T-helper 1 cell treated with Interleukin-12 subunit alpha and Interleukin-12 subunit beta and Interleukin-4 antibody, amounts not matched to agents 30 μg/mL and 1 μg/mL, for 36 hours (primary cell): ENCODE measurements around the gene TBC1D4.
"Not testable (repeated sequence)": the region's sequence is repeated elsewhere in the genome, so short reads cannot be mapped to it uniquely, and the experiment has no call there.

ENCODE experiments used
- H3K27ac Mint-ChIP-seq: one replicate; pipeline ENCODE4 v1.8.0; 2021; ENCODE audit warnings: mild to moderate bottlenecking, mixed read lengths
- H3K27me3 Mint-ChIP-seq: one replicate; pipeline ENCODE4 v1.8.0; 2021; ENCODE audit warnings: low read depth, mixed read lengths
- H3K36me3 Mint-ChIP-seq: one replicate; pipeline ENCODE4 v1.8.0; 2021; ENCODE audit warnings: low read depth, mixed read lengths
- H3K4me1 Mint-ChIP-seq: one replicate; pipeline ENCODE4 v1.8.0; 2021; ENCODE audit warnings: low read depth, mixed read lengths
- H3K4me3 Mint-ChIP-seq: one replicate; pipeline ENCODE4 v1.8.0; 2021; ENCODE audit warnings: mild to moderate bottlenecking, moderate library complexity, mixed read lengths
- H3K9me3 Mint-ChIP-seq: one replicate; pipeline ENCODE4 v1.8.0; 2021; ENCODE audit warnings: mixed read lengths

Gene TBC1D4

DNA sequence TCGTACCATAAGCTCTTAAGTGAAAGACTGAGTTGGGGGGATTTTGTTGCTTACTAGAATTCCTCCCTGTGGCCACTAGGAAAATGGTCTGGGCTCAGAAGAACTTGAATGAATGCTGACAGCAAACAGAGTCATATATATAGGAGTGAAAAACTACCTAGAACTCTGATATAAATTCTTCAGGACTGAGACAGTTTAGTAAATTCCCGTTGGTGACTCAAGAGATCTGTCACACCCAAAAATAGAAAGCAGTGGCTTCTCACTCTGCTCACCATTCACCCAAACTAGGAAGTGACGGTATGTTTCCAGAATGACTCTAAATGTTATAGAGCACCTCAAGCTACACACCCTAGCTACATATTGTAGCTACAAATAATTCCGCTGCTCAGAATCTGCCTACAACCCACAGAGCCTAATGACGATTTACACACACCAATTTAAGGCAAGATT is 116.2 kb downstream of the TBC1D4 start:
- Mint-ChIP-seq H3K27ac (peak overlapping the region; percentile 95), H3K4me3 (peak overlapping the region; percentile 63), H3K9me3 (no peaks in the 10 kb centered on the region), H3K36me3 (peaks cover 3% of the 10 kb centered on the region), H3K27me3 (no peaks in the 10 kb centered on the region), H3K4me1 (peaks cover 29% of the 10 kb centered on the region)

DNA sequence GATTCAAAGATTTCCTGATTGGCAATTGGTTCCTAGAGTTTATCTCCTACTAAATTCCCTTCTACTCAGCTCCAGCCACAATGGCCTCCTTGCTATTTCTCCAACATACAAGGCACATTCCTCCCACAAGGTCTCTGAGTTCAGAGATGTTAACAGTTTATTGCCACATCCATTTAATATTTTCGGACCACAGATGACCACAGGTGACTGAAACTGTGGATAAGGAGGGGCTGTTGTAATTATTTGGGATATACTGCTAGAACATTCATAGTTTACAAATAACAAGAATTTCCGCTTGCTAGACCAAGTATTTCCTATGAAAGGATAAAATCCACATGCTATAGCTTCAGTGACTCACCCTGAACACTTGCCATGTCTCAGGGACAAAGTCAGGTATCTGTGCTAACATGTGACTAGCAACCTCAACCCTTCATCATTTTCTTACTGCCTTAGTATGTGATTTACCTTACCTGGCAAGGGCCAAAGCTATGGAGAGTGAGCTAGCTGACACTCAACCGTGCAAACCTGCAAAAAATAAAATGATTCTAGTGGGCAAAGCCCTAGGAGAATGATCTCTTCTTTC is 117.7 kb downstream of the TBC1D4 start:
- H3K4me3 Mint-ChIP-seq = no peak overlapping the region
- H3K36me3 Mint-ChIP-seq = peaks cover 3% of the 10 kb centered on the region
- no peak overlapping the region for H3K27ac Mint-ChIP-seq
- H3K9me3 Mint-ChIP-seq = no peaks in the 10 kb centered on the region
- H3K27me3 Mint-ChIP-seq = no peaks in the 10 kb centered on the region
- H3K4me1 Mint-ChIP-seq = peaks cover 29% of the 10 kb centered on the region

DNA sequence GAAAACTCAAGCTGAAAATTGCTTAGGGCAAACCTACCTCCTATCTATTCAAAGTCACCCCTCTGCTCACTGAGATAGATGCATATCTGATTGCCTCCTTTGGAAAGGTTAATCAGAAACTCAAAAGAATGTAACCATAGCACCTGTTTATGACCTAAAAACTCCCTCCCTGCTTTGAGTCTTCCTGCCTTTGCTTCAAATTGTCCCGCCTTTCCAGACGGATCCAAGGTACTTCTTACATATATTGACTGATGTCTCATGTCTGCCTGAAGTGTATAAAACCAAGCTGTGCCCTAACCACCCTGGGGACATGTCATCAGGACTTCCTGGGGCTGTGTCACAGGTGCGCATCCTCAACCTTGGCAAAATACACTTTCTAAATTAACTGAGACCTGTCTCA is 118.6 kb downstream of the TBC1D4 start:
- Mint-ChIP-seq H3K36me3 (peaks cover 3% of the 10 kb centered on the region), H3K4me1 (peaks cover 29% of the 10 kb centered on the region), H3K4me3 (no peak overlapping the region), H3K27ac (peak overlapping the region; percentile 52), H3K9me3 (no peaks in the 10 kb centered on the region), H3K27me3 (no peaks in the 10 kb centered on the region)

DNA sequence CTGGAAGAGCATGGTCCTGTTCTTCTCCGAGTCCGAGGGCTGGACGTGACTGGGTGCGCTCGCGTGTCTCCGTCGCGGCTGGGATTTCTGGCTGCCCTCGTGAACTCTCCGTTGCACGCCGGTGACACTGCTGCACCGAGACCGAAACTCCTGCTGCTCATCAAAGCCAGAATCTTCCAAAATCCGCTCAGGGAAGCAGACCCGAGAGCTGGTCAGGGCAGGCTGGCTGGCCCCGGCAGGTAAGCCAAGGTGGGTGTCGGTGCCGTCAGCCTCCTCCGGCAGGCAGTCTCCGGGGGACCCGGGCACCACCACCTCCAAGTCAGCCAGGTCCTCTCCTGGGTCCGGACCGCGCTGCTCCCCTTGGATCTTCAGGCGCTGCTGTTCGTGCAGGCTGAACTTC is 119.9 kb downstream of the TBC1D4 start:
- no peak overlapping the region for H3K27ac Mint-ChIP-seq

DNA sequence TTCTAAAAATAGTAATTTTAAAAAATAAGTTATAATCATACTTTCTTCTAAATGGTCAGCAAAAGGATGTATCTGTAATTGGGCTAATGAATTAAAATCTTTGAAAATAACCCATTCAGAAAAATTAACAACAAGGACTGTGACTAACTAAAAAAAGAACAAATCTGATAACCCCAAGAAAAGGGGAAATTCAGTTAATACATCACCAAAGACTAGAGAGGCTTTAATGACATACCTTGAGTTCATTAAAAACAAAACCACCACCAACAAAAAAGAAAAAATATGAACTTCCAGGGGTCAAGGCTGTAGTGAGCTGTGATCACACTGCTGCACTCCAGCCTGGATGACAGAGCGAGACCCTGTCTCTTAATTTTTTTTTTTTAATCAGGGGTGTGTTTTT is 121.8 kb downstream of the TBC1D4 start:
- Mint-ChIP-seq H3K9me3 (no peaks in the 10 kb centered on the region), H3K4me3 (no peak overlapping the region), H3K27me3 (no peaks in the 10 kb centered on the region), H3K36me3 (peaks cover 3% of the 10 kb centered on the region), H3K4me1 (peaks cover 13% of the 10 kb centered on the region), H3K27ac (no peak overlapping the region)

More for the DNA sequence above, 119.9 kb downstream of the TBC1D4 start:
- Mint-ChIP-seq H3K36me3 (peaks cover 3% of the 10 kb centered on the region), H3K27me3 (no peaks in the 10 kb centered on the region), H3K9me3 (no peaks in the 10 kb centered on the region), H3K4me1 (peaks cover 30% of the 10 kb centered on the region), H3K4me3 (no peak overlapping the region)

DNA sequence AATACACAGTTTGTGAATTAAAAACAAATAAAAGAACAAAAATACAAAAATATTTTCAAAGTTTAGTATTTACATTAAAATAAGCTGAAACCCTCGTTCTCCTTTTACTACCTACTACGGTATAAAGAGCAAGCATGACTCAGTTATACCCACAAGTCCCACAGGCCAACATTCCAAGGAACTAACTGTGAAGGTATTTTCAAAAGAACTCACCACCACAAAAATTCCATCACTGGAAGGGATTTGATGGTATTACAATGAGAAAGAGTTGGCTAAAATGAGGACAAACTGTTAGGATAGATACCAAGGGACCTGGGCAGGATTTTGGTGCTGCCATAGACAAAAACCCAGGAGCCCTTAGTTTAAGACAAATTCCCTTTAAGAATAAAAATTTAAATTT is 122.7 kb downstream of the TBC1D4 start:
- H3K27me3 Mint-ChIP-seq = no peaks in the 10 kb centered on the region
- H3K9me3 Mint-ChIP-seq = no peaks in the 10 kb centered on the region
- H3K4me3 Mint-ChIP-seq = no peak overlapping the region
- H3K4me1 Mint-ChIP-seq = peaks cover 10% of the 10 kb centered on the region
- H3K27ac Mint-ChIP-seq = no peak overlapping the region
- H3K36me3 Mint-ChIP-seq = peaks cover 3% of the 10 kb centered on the region

DNA sequence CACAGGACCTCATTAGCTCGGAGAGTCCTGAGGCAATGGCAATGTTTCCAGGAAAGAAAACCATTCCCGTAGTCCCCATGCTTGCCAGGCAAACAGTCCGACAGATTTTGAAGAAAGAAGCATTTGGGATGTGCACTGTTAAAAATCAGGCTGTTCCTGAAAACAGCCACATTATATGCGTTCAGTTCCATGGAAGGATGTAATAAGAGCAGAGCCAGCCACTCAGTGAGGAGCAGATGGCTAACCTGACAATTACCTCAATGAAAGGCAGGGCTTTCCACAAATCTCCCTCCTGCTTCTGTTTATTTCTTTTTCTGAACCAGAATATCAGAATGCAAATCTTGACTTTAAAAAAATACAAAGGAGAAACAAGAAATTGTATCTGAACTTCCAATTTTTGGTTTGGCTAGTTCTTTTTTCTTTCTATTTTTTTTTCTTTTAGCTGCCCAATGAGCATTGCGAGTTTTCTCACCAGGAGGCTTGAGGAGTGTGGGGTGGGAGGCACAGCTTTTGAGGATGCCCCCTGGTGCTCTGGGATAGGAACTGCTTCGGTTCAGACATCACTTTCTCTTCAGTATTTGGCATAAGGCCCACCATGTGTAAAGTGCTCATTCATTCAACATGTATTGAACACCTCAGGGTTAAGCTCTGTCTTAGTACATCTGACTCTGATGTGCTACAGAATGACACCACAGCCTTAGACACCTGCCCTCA is 124.2 kb downstream of the TBC1D4 start:
- Mint-ChIP-seq H3K27me3 (no peaks in the 10 kb centered on the region), H3K27ac (no peak overlapping the region), H3K36me3 (no peaks in the 10 kb centered on the region)

DNA sequence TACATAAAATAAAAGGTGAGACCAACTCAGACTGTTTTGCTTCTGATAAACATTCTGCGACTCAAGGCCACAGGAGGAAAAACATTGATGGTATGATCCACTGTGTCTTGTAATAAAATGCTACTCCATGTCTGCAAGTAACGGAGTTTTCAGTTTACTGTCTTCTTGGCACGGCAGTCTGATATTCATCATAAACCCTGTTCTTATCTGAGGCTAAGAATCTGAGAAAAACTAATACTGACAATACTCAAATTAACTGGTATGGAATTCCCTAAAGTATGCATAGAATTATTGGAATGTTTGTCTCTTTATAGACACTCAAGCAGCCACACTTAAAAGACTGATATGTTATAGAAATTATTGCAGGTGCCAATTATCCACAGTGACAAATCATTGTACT is 125.5 kb downstream of the TBC1D4 start:
- H3K4me3 Mint-ChIP-seq = no peak overlapping the region
- H3K27ac Mint-ChIP-seq = no peak overlapping the region
- no peaks in the 10 kb centered on the region for H3K36me3 Mint-ChIP-seq
- peaks cover 4% of the 10 kb centered on the region for H3K9me3 Mint-ChIP-seq
- no peaks in the 10 kb centered on the region for H3K27me3 Mint-ChIP-seq
- H3K4me1 Mint-ChIP-seq = peaks cover 6% of the 10 kb centered on the region

More for the DNA sequence above, 124.2 kb downstream of the TBC1D4 start:
- H3K4me1 Mint-ChIP-seq = peaks cover 6% of the 10 kb centered on the region
- no peak overlapping the region for H3K4me3 Mint-ChIP-seq
- H3K9me3 Mint-ChIP-seq = no peaks in the 10 kb centered on the region

DNA sequence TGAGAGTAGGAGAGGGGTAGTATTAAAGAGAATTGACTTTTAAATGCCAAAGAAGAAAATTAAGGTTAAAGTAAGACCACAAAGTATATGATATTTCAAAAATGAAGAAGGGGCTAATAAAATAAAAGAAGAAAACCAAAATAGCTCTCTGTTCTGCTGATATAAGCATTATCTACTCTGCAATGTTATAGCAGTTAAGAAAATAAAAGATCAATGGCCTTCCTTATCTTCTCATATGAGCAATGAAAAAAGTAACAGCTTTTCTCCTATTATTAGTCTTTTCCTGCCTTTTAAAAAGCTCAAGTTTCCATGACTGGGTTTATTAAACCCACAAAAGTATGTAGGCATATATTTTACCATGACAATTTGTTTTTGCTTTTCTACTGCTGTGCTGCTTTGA is 126.4 kb downstream of the TBC1D4 start:
- Mint-ChIP-seq H3K27me3 (no peaks in the 10 kb centered on the region), H3K9me3 (peaks cover 4% of the 10 kb centered on the region), H3K36me3 (no peaks in the 10 kb centered on the region), H3K27ac (no peak overlapping the region), H3K4me3 (no peak overlapping the region), H3K4me1 (peaks cover 6% of the 10 kb centered on the region)

DNA sequence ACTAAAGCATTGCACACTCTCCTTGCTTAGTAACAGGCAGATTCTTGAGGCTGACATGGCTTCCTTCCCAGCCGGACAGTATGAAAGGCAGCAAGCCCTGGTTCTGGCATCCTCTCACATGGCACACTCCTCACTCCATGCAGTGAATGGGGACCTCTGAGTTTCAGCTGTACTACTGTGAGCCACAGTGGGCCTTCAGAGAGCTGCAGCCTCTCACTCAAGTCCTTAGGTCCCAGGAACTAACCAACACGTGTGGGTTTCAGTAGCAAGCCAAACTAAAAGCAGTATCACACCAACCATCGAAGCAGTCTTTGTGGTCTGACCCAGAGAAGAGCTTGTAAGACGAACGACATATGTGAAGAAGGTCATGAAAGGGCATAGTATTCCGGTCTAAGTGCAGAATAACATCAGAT is 128.2 kb downstream of the TBC1D4 start:
- Mint-ChIP-seq H3K27ac (no peak overlapping the region), H3K4me1 (peaks cover 6% of the 10 kb centered on the region), H3K4me3 (no peak overlapping the region), H3K27me3 (no peaks in the 10 kb centered on the region), H3K9me3 (peaks cover 4% of the 10 kb centered on the region), H3K36me3 (no peaks in the 10 kb centered on the region)

DNA sequence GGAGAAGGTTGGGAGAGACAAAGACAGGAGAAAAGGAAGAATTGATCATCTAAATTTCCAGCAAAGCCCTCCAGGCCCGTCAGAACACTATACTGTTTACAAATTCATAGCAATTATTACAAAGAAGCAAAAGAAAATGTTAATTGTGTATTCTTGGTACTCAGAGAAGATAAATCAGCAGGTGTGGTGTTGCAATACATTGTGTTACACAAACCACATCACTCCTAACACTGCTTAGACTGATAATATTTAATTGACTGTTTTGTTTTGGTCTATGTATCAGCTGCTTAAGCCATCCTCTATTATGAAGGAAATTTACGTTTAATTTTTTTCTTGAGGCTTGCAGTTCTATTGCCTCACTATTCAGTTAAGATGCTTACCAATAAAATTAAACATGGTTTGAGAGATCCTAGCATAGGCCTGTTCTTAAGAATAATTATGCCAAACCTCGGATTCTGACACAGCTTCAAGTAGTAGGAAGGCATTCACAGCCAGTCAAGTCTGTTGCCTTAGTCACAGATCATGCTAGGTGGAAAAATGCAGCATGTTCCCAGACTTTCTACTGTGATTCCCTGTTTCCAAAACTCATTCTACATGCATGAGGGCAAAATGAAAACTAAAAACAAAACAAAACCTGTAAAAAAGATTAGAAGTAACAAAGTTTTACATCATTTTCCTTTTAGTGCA is 129.2 kb downstream of the TBC1D4 start:
- H3K27me3 Mint-ChIP-seq = no peaks in the 10 kb centered on the region
- peaks cover 5% of the 10 kb centered on the region for H3K4me1 Mint-ChIP-seq
- no peak overlapping the region for H3K27ac Mint-ChIP-seq
- peaks cover 4% of the 10 kb centered on the region for H3K9me3 Mint-ChIP-seq
- H3K4me3 Mint-ChIP-seq = no peak overlapping the region
- no peaks in the 10 kb centered on the region for H3K36me3 Mint-ChIP-seq

DNA sequence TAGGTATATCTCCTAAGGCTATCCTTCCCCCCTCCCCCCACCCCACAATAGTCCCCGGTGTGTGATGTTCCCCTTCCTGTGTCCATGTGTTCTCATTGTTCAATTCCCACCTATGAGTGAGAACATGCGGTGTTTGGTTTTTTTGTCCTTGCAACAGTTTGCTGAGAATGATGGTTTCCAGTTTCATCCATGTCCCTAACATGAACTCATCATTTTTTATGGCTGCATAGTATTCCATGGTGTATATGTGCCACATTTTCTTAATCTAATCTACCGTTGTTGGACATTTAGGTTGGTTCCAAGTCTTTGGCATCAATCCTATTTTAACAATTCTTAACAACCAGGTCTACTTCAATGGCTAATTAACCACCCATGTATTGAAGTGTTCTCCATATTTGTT is 130.4 kb downstream of the TBC1D4 start:
- H3K9me3 Mint-ChIP-seq, H3K27ac Mint-ChIP-seq, H3K4me1 Mint-ChIP-seq, H3K36me3 Mint-ChIP-seq, H3K4me3 Mint-ChIP-seq, H3K27me3 Mint-ChIP-seq: not testable (repeated sequence)

DNA sequence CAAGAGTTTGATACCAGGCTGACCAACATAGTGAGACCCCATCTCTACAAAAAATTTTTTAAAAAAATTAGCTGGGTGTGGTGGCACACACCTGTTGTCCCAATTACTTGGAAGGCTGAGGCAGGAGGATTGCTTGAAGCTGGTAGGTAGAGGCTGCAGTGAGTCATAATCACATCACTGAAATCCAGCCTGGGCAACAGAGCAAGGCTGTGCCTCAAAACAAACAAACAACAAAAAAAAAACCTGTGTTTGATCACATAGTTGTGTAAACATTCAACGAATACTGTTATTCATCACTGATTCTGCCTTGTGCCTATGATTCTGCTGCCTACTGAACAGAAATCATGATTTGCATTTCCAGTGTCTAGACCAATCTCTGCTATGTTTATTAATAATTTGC is 134.0 kb downstream of the TBC1D4 start:
- H3K36me3 Mint-ChIP-seq = no peaks in the 10 kb centered on the region

DNA sequence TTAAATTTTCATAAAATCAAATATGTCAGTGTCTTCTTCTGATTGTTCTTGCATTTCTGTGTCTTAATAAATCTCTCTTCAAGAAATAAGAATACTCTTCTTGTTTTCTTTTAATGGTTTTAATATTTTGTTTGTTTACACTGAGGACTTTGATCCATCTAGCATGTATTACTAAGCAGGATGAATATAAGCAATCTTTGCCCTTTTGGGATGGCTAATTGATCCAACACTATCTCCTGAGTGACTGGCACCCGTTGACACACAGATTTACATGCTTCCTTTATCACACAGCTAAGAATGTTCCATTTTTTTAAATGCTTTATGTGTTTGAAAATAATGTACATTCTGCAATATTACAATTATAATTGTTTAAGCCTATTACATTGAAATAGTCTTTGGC is 134.5 kb downstream of the TBC1D4 start:
- Mint-ChIP-seq H3K4me3 (no peak overlapping the region), H3K27ac (no peak overlapping the region), H3K27me3 (no peaks in the 10 kb centered on the region), H3K4me1 (no peaks in the 10 kb centered on the region), H3K36me3 (no peaks in the 10 kb centered on the region), H3K9me3 (peaks cover 4% of the 10 kb centered on the region)

More for the DNA sequence above, 134.0 kb downstream of the TBC1D4 start:
- Mint-ChIP-seq H3K27me3 (no peaks in the 10 kb centered on the region), H3K9me3 (peaks cover 4% of the 10 kb centered on the region), H3K4me1 (no peaks in the 10 kb centered on the region), H3K27ac (no peak overlapping the region), H3K4me3 (no peak overlapping the region)

DNA sequence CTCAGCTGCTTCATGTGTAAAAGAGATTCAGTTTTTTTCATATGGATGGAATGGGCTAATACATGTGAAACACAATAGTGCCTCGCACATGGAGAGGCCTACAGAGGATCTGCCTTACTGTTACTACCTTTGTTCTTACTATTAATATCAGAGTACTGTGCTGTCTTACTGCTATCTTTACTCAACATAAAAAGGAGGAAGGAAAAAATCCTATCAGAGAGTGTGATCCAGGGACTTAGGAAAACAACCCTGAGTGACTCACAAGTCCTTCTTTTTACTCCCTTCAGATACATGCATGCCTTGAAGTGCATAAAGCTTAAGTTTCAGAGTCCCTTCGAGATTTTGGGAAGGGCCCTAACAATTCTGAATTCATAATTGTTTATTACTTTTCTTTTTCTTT is 136.8 kb downstream of the TBC1D4 start:
- Mint-ChIP-seq H3K9me3 (no peaks in the 10 kb centered on the region), H3K36me3 (no peaks in the 10 kb centered on the region), H3K27me3 (no peaks in the 10 kb centered on the region), H3K4me3 (no peak overlapping the region), H3K4me1 (no peaks in the 10 kb centered on the region), H3K27ac (no peak overlapping the region)
